Esophagus (tissue), 2 donors: ENCODE data around the gene CCDC187. TPM values are rescaled to one million over a fixed set of nuclear protein-coding genes. Genes with fewer than 3 reads are reported as not detected.
"Not testable (repeated sequence)": the region's sequence is repeated elsewhere in the genome, so short reads cannot be mapped to it uniquely, and the experiment has no call there.

Experiments
- H3K27ac ChIP-seq, 2 donors: one replicate each; pipeline ENCODE4 v1.5.1; 2013; ENCODE audit warnings: low read depth in 2 of 2, mild to moderate bottlenecking in 2 of 2, inconsistent platforms in 1 of 2, low read length in 1 of 2, moderate library complexity in 1 of 2
- H3K27me3 ChIP-seq, 2 donors: one replicate each; pipeline ENCODE4 v1.6.1; 2013; ENCODE audit warnings: low read length in 2 of 2, control low read depth in 1 of 2, mild to moderate bottlenecking in 1 of 2; ENCODE audit not compliant: insufficient read depth in 2 of 2, control insufficient read depth in 1 of 2
- H3K36me3 ChIP-seq, 2 donors: one replicate each; pipeline ENCODE4 v1.6.1; 2013; ENCODE audit warnings: low read length in 1 of 2; ENCODE audit not compliant: control insufficient read depth in 2 of 2, insufficient read depth in 2 of 2
- H3K4me1 ChIP-seq, 2 donors: one replicate each; pipeline ENCODE4 v1.6.1; 2013; ENCODE audit warnings: low read length in 1 of 2; ENCODE audit not compliant: control insufficient read depth in 2 of 2, insufficient read depth in 2 of 2
- H3K4me3 ChIP-seq, 2 donors: one replicate each; pipeline ENCODE4 v1.5.1; 2013; ENCODE audit warnings: low read length in 2 of 2, mild to moderate bottlenecking in 2 of 2, low read depth in 1 of 2, moderate library complexity in 1 of 2
- H3K9me3 ChIP-seq, 2 donors: one replicate each; pipeline ENCODE4 v1.6.1; 2013; ENCODE audit warnings: mild to moderate bottlenecking in 2 of 2, low read depth in 1 of 2, low read length in 1 of 2, moderate library complexity in 1 of 2; ENCODE audit not compliant: control insufficient read depth in 2 of 2, insufficient read depth in 1 of 2
- WGBS, 2 donors: extraction: QIAGEN DNeasy Blood & Tissue Kit; methylation state at CpG; one replicate each; pipeline ENCODE4 v1.1.7; 2013; 5-methylcytosine and 5-hydroxymethylcytosine counted together
- polyA plus RNA-seq, 2 donors: library from polyadenylated mRNA; stranded (reverse); fragments of 200-250 nt; gene quantifications; one replicate each; pipeline ENCODE4 v1.2.3, GENCODE V29; 2013
- donor health status: healthy with polysubstance abuse.
- donor health status: Bipolar disorder and iron deficiency.

The CCDC187 gene
- polyA plus RNA-seq = not detected

DNA sequence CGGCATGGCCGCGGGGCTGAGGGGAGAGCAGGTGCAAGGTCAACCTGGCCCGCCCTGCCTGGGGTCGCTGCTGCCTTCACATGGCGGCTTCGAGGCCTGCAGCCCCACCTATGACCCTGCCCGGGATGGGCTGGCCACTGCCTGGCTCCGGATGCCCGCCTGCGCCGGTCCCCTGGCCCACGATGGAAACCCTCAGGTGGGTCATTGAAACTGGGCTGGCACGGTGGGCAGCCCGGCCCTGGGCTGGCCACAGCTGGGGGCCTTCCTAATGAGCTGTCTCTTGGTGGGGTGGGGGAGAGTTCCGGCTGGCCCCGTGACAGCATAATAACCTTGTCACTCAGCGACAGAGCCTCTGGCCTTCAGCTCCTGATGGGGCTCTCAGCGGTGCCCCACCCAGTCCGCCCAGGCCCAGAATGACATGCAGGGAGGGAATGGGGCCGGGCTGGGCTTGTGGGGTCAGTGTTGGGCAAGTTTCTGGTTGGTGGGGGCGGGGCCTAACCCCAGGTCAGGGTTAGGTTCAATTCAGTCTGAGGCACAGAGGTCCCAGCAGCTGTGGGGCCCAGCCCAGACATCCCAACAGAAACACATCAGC lies at the start of gene CCDC187:
Gene CCDC187 (minus strand): TSS at position 270 of the 592 bp plus-strand sequence. CDS start 264 bp downstream, at position 6.
- Histone ChIP-seq H3K36me3 (no peaks in the 10 kb centered on the region), H3K4me1 (peaks cover 0 to 3% of the 10 kb centered on the region in 2 donors), H3K4me3 (no peak within 1 kb of the TSS), H3K27ac (no peak within 1 kb of the TSS), H3K27me3 (no peaks in the 10 kb centered on the region), H3K9me3 (peaks cover 0 to 3% of the 10 kb centered on the region in 2 donors)
- 64 to 70% methylated on average over 22 of the region's 22 CpGs for WGBS, 2 donors

GRCh38 chr9:136353088-136353487 lies 49.2 kb upstream of the CCDC187 start:
- Histone ChIP-seq H3K27me3 (no peaks in the 10 kb centered on the region), H3K4me1 (peaks cover 0 to 2% of the 10 kb centered on the region in 2 donors), H3K9me3 (no peaks in the 10 kb centered on the region), H3K27ac (no peak overlapping the region), H3K4me3 (no peak overlapping the region), H3K36me3 (peaks cover 0 to 5% of the 10 kb centered on the region in 2 donors)
- 78 to 82% methylated on average over 10 to 11 of the region's 11 CpGs for WGBS, 2 donors

DNA sequence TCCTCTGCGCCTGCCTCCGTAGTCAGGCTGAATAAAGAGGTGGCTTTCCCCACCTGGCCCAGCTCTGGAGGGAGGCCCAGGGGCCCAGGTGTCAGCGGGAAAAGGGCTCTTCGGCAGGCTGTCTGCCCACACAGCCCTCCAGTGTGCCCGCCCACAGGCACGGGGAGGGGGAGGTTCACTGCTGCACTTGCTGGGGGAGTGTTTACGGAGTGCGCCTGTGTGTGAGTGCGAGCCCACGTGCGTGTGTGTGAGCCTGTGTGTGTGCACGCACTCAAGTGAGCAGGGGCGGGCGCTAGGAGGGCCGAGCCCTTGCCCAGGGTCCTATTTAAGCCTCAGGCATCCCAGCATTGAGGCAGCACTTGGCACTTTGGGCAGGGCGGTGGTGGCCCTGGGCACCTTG lies 48.8 kb upstream of the CCDC187 start:
- H3K9me3 ChIP-seq = no peaks in the 10 kb centered on the region
- H3K4me1 ChIP-seq = peaks cover 0 to 2% of the 10 kb centered on the region in 2 donors
- H3K36me3 ChIP-seq = peaks cover 0 to 1% of the 10 kb centered on the region in 2 donors
- no peaks in the 10 kb centered on the region for H3K27me3 ChIP-seq
- no peak overlapping the region for H3K4me3 ChIP-seq
- no peak overlapping the region for H3K27ac ChIP-seq
- 63 to 66% methylated on average over 16 of the region's 16 CpGs for WGBS, 2 donors

DNA sequence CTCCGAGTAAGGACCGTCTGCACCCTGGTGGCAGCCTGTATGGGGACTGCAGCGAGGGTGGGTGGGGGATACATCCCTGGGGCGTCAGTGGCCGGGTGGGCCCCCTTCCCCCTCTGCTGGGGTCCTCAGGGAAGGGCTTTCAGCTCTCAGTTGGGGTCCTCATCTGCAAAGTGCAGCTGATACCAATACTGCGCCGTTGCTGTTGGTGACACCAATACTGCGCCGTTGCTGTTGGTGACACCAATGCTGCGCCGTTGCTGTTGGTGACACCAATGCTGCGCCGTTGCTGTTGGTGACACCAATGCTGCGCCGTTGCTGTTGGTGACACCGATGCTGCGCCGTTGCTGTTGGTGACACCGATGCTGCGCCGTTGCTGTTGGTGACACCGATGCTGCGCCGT lies 48.0 kb upstream of the CCDC187 start:
- not testable (repeated sequence) for H3K27ac ChIP-seq, H3K4me3 ChIP-seq, H3K9me3 ChIP-seq, H3K27me3 ChIP-seq, H3K36me3 ChIP-seq, H3K4me1 ChIP-seq
- WGBS, 2 donors = 92 to 93% methylated on average over 15 to 22 of the region's 24 CpGs

DNA sequence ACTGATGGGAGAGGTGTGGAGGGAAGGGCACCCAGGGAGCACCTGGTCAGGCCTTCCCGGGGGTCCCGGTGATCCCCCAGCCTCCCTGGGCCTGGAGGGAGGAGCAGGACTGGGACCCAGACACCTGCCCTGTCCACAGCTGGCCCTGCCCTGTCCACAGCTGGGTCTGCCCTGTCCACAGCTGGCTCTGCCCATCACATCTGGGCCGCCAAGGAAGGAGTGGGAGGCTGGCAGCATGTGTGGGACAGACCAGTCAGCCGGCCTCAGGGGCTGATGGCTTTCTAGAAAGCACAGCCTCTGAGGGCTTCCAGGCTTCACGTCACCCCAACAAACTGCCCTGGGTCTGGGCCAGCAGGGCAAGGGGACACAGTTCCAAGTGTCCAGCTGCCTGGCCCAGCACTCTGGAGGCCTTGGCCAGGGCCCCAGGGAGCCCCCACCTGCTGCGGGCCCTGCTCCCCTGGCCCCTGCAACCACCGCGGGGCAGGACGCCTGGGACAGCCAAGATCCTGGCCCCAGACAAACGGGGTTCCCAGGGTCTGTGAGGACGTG lies 47.4 kb upstream of the CCDC187 start:
- WGBS, 2 donors = 73 to 74% methylated on average over 11 of the region's 11 CpGs
- Histone ChIP-seq H3K4me3 (no peak overlapping the region), H3K4me1 (peaks cover 0 to 2% of the 10 kb centered on the region in 2 donors), H3K27ac (no peak overlapping the region), H3K9me3 (no peaks in the 10 kb centered on the region), H3K36me3 (no peaks in the 10 kb centered on the region), H3K27me3 (no peaks in the 10 kb centered on the region)

- Histone ChIP-seq H3K4me3 (no peak overlapping the region), H3K4me1 (peaks cover 0 to 12% of the 10 kb centered on the region in 2 donors), H3K36me3 (no peaks in the 10 kb centered on the region), H3K9me3 (no peaks in the 10 kb centered on the region), H3K27ac (no peak overlapping the region), H3K27me3 (no peaks in the 10 kb centered on the region)
- WGBS, 2 donors = 85% methylated on average over 24 of the region's 24 CpGs
Measured at GRCh38 chr9:136349546-136349945, 45.7 kb upstream of the CCDC187 start.

DNA sequence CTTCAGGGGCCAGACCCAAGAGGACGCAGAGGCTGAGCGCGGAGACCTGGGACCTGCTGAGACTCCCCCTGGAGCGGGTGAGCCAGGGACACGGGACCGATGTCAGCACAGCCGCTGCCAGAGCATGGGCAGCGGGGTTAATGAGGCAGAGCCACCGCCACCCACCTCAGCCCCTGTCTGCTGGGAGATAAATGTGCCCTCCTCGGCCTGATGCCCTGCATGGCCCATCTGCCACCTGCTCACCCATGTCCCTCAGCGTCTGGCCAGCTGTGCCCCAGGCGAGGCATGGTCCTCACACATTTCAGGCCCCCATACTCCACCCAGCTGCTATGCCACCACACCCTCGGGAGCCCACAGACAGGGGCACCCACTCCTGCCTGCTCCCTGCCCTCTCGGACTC lies 44.8 kb upstream of the CCDC187 start:
- no peaks in the 10 kb centered on the region for H3K9me3 ChIP-seq
- H3K4me3 ChIP-seq = no peak overlapping the region
- no peaks in the 10 kb centered on the region for H3K36me3 ChIP-seq
- 87% methylated on average over 14 of the region's 14 CpGs for WGBS, 2 donors
- no peaks in the 10 kb centered on the region for H3K27me3 ChIP-seq
- H3K4me1 ChIP-seq = peaks cover 0 to 11% of the 10 kb centered on the region in 2 donors
- H3K27ac ChIP-seq = no peak overlapping the region

DNA sequence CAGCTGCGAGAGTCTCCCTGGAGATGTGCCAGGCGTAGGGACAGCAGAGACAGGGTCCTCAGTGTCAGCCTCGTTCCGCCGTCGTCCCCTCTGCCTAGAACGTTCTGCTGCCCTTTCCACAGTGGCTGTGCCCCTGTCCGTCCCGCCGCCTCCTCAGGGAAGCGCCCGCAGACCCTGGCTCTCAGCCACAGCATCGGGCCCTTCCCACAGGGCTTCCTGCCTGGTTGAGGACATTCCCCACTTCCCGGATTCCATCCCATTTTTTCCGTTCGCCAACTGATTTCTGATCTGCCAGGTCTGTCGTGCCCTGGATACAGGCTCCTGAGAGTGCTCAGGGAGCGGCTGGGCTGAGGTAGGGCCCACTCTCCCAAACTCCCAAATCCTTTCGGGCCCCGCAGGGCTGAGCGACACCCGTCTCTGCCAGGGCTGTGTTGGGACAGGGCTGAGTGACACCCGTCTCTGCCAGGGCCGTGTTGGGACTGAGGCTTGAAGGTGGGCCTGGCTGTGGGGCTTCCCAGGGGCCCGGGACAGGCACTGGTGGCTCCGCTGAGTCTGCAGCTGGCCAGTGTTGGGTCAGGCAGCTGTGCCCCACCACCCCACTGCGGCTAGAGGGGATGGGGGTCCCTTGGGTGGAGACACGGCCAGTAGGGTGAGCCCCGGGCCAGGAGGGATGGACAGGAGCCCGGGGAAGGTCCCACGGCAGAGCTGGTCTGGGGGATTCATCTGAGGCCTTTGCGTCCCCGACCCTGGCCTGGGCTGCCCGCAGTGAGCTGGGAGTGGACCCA lies 43.8 kb upstream of the CCDC187 start:
- Histone ChIP-seq H3K27me3 (no peaks in the 10 kb centered on the region), H3K27ac (no peak overlapping the region), H3K4me1 (peaks cover under 1 to 16% of the 10 kb centered on the region in 2 donors), H3K36me3 (no peaks in the 10 kb centered on the region), H3K9me3 (no peaks in the 10 kb centered on the region), H3K4me3 (no peak overlapping the region)
- WGBS, 2 donors = 63 to 72% methylated on average over 34 of the region's 34 CpGs

DNA sequence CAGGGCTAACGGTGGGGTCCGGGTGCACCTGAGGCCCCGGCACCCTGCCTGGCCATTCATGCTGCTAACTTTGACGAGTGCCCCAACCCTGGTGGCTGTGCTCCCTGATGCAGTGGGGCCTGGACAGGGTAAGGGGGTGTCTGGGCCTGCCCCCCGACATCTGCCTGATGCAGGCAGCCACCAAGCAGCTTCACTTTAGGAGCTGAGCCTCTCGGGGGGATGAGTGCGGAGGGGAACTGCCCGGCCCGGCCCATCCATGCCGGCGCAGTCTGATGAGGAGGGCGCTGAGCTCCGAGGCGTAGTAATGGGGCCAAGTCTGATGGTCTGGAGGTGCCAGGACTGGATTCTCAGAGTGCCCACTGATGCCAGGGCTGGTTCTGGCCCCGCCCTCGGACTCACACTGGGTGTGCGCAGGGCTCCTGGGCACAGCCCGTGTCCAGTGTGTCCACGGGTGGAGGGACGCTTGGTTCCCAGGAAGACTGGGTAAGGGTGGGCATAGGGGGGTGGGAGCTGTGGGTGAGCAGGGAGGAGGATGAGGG lies 43.1 kb upstream of the CCDC187 start:
- Histone ChIP-seq H3K4me3 (no peak overlapping the region), H3K27ac (no peak overlapping the region), H3K36me3 (no peaks in the 10 kb centered on the region), H3K4me1 (peaks cover 7 to 20% of the 10 kb centered on the region in 2 donors), H3K9me3 (no peaks in the 10 kb centered on the region), H3K27me3 (no peaks in the 10 kb centered on the region)
- WGBS, 2 donors = 77 to 83% methylated on average over 20 of the region's 20 CpGs
